Measurements from ENCODE around the gene RASIP1.
"Not testable (repeated sequence)": the region's sequence is repeated elsewhere in the genome, so short reads cannot be mapped to it uniquely, and the experiment has no call there.

The RASIP1 gene

DNA sequence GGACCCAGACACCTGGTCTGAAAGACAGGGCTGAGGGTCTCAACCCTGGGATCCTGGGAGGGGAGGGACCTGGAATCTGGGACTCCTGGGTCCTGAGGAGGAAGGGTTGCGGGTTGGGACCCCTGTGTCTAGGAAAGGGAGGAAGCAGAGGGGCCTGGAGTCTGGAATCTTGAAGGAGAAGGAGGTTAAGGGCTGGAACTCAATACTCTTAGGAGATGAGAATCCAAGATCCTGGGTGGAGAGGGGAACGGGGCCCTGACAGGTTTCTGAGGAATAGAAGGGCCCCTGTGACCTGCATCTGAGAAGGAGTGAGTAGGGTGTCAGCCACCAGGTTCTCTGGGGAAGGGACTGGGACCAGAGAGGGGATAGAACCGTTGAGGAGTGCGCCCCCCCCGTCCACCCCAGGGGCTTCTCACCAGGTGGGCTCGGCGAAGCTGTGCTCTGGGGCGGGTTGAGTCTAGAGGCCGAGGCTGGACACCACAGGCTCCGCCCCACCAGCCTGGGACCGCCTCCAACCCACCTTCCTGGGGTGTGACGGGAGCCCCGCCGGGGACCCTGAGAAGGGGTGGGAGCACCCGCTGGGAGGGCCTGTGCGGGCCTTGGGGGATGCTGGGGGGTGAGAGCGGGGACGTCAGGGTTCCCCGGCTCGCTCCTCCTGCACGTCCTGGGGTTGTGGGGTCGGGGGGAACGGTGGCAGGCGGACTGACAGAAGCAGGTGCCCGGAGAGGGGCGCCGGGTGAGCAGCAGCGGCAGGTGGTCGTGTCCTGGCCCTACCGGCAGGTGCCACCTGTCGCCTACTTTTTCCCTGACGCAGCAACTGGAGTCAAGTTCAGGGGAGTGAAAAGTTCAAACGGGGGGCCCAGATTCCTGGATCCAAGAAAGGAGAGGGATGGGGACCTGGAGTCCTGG, 20.9 kb downstream of the RASIP1 start, which contains the start of gene MAMSTR:
Gene MAMSTR (minus strand): TSS at position 463 of the 909 bp plus-strand sequence. CDS start 694 bp downstream, outside the sequence.
- TF ChIP-seq SP1 (IDR thresholded peaks at IDR 0.05) (no peak), SUZ12 (IDR thresholded peaks at IDR 0.05) (no peak), ZNF384 (IDR thresholded peaks at IDR 0.05) (no peak), FOXM1 (IDR thresholded peaks at IDR 0.05; ENCODE audit: borderline replicate concordance) (no peak), FOXK2 (IDR thresholded peaks at IDR 0.05) (no peak), BHLHE40 (IDR thresholded peaks at IDR 0.05; ENCODE audit: borderline replicate concordance) (no peak), FOXA1 (IDR thresholded peaks at IDR 0.05) (no peak), ARNT (IDR thresholded peaks at IDR 0.05) (no peak), NFRKB (IDR thresholded peaks at IDR 0.05) (no peak), HDGF (IDR thresholded peaks at IDR 0.05; ENCODE audit: borderline replicate concordance) (no peak), ELF4 (IDR thresholded peaks at IDR 0.05) (no peak), TARDBP (IDR thresholded peaks at IDR 0.05) (no peak), L3MBTL2 (conservative IDR thresholded peaks at IDR 0.05) (no peak), CTBP1 (IDR thresholded peaks at IDR 0.05; ENCODE audit: borderline replicate concordance) (no peak), LEF1 (IDR thresholded peaks at IDR 0.05; ENCODE audit: borderline replicate concordance) (no peak)
- TF ChIP-seq, protein P1, sequence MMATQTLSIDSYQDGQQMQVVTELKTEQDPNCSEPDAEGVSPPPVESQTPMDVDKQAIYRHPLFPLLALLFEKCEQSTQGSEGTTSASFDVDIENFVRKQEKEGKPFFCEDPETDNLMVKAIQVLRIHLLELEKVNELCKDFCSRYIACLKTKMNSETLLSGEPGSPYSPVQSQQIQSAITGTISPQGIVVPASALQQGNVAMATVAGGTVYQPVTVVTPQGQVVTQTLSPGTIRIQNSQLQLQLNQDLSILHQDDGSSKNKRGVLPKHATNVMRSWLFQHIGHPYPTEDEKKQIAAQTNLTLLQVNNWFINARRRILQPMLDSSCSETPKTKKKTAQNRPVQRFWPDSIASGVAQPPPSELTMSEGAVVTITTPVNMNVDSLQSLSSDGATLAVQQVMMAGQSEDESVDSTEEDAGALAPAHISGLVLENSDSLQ (IDR thresholded peaks at IDR 0.05) = no peak
- ChIA-PET POLR2A (interaction anchor here (1.1 to 2.7 kb wide), 6 partner anchors 14 to 153 kb away, joined by 3 to 17 read pairs (median 4); partner anchors contain the start of gene PPP1R15A), CTCF (no interaction called here)
- no peak for DNase-seq (ENCODE audit: extremely low spot score)

DNA sequence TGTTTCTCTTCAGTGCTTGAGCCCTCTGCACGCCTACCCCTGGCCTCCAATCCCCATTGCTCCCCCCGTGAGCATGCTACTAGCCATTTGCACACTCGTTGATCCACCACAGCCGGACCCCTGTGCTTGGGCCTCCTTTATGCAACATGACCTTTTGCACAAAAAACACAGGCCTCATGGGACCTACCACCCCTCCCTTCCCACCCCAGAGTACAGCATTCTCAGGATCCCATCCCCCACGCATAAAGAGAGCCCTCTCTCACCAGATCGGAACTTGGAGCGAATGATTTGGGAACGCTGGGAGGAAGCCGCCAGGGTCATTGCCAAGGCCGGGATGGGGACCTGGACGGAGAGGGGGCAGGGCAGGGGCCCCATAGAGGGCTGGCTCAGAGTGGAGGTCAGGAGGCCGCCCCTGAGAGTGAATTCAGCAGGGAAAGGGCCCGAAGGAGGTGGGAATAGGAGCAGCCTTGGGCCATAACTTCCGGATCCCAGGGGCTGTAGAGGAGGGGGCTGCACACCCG, 21.6 kb downstream of the RASIP1 start:
- CTCF ChIA-PET = no interaction called here
- DNase-seq (ENCODE audit: extremely low spot score) = no peak
- POLR2A ChIA-PET = interaction anchor here (2.7 kb wide), 1 partner anchor 19 kb away, joined by 17 read pairs; no protein-coding TSS in a partner anchor
- no peak for TF ChIP-seq L3MBTL2 (conservative IDR thresholded peaks at IDR 0.05)
- TF ChIP-seq, protein P1 (IDR thresholded peaks at IDR 0.05) = no peak
- no peak for TF ChIP-seq BHLHE40 (IDR thresholded peaks at IDR 0.05; ENCODE audit: borderline replicate concordance)

DNA sequence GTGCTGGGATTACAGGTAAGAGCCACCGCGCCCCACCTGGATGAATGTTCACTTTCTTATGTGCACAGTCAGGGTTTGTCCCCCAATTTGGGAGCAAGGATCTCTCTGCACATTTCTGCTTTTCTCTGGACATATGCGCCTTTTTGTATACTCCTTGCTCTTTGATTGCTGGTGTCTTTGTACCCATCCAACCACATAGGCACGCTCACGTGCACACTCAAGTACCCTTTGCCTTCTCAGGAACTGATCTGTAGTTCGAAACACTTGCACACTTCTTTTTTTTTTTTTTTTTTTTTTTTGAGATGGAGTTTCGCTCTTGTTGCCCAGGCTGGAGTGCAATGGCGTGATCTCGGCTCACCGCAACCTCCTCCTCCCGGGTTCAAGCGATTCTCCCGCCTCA, 22.3 kb downstream of the RASIP1 start:
- POLR2A ChIA-PET; DNase-seq (ENCODE audit: extremely low spot score); CTCF ChIA-PET: not testable (repeated sequence)

DNA sequence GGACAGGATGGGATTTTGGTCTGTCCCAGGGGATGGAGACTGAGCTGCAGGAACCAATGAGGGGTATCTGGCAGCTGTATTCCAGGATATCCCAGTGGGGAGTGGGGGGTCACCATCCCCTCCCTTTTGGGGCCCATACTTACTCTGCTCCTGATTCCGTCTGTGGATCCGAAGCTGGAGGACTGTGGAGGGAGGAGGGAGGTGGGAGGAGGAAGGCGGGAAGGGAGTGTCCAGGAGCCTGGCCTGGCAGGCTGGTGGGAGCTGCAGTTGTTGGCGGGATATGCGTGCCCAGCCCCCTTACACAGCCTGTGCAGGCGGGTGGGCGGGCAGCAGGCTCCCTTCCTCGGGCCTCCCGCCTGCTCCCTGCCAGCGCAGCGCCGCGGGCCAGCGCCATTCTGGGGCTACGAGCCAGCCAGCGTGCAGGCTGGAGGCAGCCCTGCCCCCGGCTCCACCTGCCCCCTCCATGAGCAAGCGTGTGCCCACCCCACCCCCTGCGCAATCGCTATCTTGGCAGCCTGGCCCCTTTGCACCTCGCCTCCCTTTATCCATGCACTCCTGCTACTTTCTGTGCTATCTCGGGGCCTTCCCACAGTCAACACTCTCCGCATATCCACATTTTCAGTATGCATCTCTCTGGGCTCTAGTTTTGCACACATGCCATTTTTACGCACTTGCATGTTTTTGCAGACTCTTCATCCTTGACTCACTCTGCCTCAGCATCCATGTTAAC, 23.7 kb downstream of the RASIP1 start:
- POLR2A ChIA-PET = interaction anchor here (1.0 to 1.7 kb wide), 7 partner anchors 8 to 71 kb away, joined by 3 to 9 read pairs (median 6); partner anchors contain the start of genes CA11 and IZUMO1
- no peak for DNase-seq (ENCODE audit: extremely low spot score)
- CTCF ChIA-PET = interaction anchor here (0.6 to 1.5 kb wide), 3 partner anchors 25 to 100 kb away, joined by 3 read pairs; partner anchors contain the start of gene CA11
- no peak for TF ChIP-seq FOXK2 (IDR thresholded peaks at IDR 0.05)
- no peak for TF ChIP-seq CTBP1 (IDR thresholded peaks at IDR 0.05; ENCODE audit: borderline replicate concordance)
- no peak for TF ChIP-seq HDGF (IDR thresholded peaks at IDR 0.05; ENCODE audit: borderline replicate concordance)
- TF ChIP-seq ZNF384 (IDR thresholded peaks at IDR 0.05) = no peak
- no peak for TF ChIP-seq SP1 (IDR thresholded peaks at IDR 0.05)
- TF ChIP-seq L3MBTL2 (conservative IDR thresholded peaks at IDR 0.05) = no peak; the same call in 1 of the 2 replicates
- TF ChIP-seq ARNT (IDR thresholded peaks at IDR 0.05) = no peak
- no peak for TF ChIP-seq SUZ12 (IDR thresholded peaks at IDR 0.05)
- TF ChIP-seq FOXM1 (IDR thresholded peaks at IDR 0.05; ENCODE audit: borderline replicate concordance) = no peak
- TF ChIP-seq, protein P1 (IDR thresholded peaks at IDR 0.05) = no peak
- no peak for TF ChIP-seq NFRKB (IDR thresholded peaks at IDR 0.05)
- TF ChIP-seq LEF1 (IDR thresholded peaks at IDR 0.05; ENCODE audit: borderline replicate concordance) = no peak
- no peak for TF ChIP-seq TARDBP (IDR thresholded peaks at IDR 0.05)

DNA sequence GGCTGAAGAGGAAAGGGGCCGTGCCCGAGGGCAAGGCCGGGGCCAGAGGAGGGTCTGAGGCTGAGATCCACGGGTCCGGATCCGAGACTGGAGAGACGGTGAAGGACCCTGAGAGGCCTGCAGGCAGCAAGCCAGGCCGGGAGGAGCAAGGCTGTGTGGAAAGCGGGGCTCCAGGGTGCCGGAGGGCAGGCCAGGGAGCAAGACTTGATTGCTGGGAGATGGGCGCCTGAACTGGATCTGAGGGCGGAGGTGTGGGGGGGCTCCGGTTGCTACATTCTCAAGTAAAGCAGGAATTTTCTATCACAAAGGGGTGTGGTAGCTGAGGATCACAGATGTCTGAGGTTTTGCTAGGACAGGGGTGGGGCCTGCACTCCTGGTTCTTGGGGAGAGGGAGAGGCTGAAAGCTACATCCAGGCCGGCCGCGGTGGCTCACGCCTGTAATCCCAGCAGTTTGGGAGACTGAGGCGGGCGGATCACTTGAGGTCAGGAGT, 24.7 kb downstream of the RASIP1 start:
- TF ChIP-seq, protein P1 (IDR thresholded peaks at IDR 0.05) = no peak
- TF ChIP-seq FOXA1 (IDR thresholded peaks at IDR 0.05) (no peak), ZNF384 (IDR thresholded peaks at IDR 0.05) (no peak)
- DNase-seq (ENCODE audit: extremely low spot score) = no peak
- POLR2A ChIA-PET = interaction anchor here (0.7 to 1.7 kb wide), 8 partner anchors 9 to 70 kb away, joined by 3 to 9 read pairs (median 6); partner anchors contain the start of genes CA11 and IZUMO1
- CTCF ChIA-PET = interaction anchor here (0.6 to 1.5 kb wide), 4 partner anchors 26 to 294 kb away, joined by 3 read pairs; partner anchors contain the start of gene CA11

All from HEK293T (cell line).